IMR-90 (cell line): Measurements from ENCODE around the gene TNFRSF9. TPM values are rescaled to one million over a fixed set of nuclear protein-coding genes. Genes with fewer than 3 reads are reported as not detected.
A peak's percentile ranks its signal among the peaks of the same experiment; 100 is the strongest.

Experiments
- ATAC-seq: fragments of 200-7000 bp; cut with Tn5 transposase; 2 replicates; pipeline ENCODE4 v1.9.1; 2020; ENCODE audit warnings: low read depth, mild to moderate bottlenecking, moderate library complexity
- BruUV-seq: library from RNA; stranded (reverse); fragments of 400-500 nt; replicated peaks from 2 replicates; lab custom pipeline; 2021; lab: Mats Ljungman, UMichigan
- CTCF ChIA-PET: fragments of 300-600 bp; formaldehyde crosslinking; extraction: SDS; loops from one replicate; lab custom pipeline; 2021; ENCODE audit warnings: antibody characterized with exemption; lab: Yijun Ruan, JAX
- POLR2A ChIA-PET: fragments of 300-600 bp; sonication (Branson Sonifier 250); formaldehyde crosslinking; loops from one replicate; lab custom pipeline; 2022; ENCODE audit warnings: antibody characterized with exemption; ENCODE audit not compliant: unreplicated experiment; lab: Charles Lee
- DNase-seq: peaks from one replicate; pipeline ENCODE4 v3.0.0; 2013
- H2AFZ ChIP-seq: replicated peaks from 2 replicates; pipeline ENCODE3; 2013; ENCODE audit warnings: low read length, mild to moderate bottlenecking; ENCODE audit not compliant: poor library complexity
- H2AK5ac ChIP-seq: 2 replicates; pipeline ENCODE4 v1.6.1; 2013; ENCODE audit warnings: low read depth, low read length, inconsistent platforms
- H2AK9ac ChIP-seq: replicated peaks from 2 replicates; pipeline ENCODE3; 2013; ENCODE audit warnings: mild to moderate bottlenecking, low read depth, low read length, moderate library complexity; ENCODE audit not compliant: poor library complexity
- H2BK120ac ChIP-seq: 2 replicates; pipeline ENCODE4 v1.6.1; 2013; ENCODE audit warnings: low read depth, low read length, inconsistent platforms
- H2BK15ac ChIP-seq: 3 replicates; pipeline ENCODE4 v1.6.1; 2013; ENCODE audit warnings: low read depth, low read length, inconsistent platforms
- H2BK20ac ChIP-seq: 2 replicates; pipeline ENCODE4 v1.6.1; 2013; ENCODE audit warnings: low read depth, mild to moderate bottlenecking, inconsistent platforms, low read length, moderate library complexity
- H2BK5ac ChIP-seq: 2 replicates; pipeline ENCODE4 v1.6.1; 2013; ENCODE audit warnings: mild to moderate bottlenecking, low read depth, low read length, inconsistent platforms; ENCODE audit not compliant: poor library complexity, severe bottlenecking
- H3K14ac ChIP-seq: replicated peaks from 2 replicates; pipeline ENCODE4 v1.6.1; 2013; ENCODE audit warnings: low read depth, low read length, inconsistent platforms
- H3K18ac ChIP-seq: 2 replicates; pipeline ENCODE4 v1.6.1; 2013; ENCODE audit warnings: low read depth, low read length, control low read depth
- H3K23ac ChIP-seq: 2 replicates; pipeline ENCODE4 v1.6.1; 2013; ENCODE audit warnings: low read depth, low read length, inconsistent platforms
- H3K27ac ChIP-seq: 2 replicates; pipeline ENCODE4 v1.5.1; 2013; ENCODE audit warnings: mild to moderate bottlenecking, control low read depth, low read length; ENCODE audit not compliant: insufficient read depth
- H3K27me3 ChIP-seq: 2 replicates; pipeline ENCODE4 v1.6.1; 2013; ENCODE audit warnings: low read length; ENCODE audit not compliant: control insufficient read depth, insufficient read depth
- H3K36me3 ChIP-seq: 2 replicates; pipeline ENCODE4 v1.6.1; 2013; ENCODE audit warnings: low read length, mixed read lengths; ENCODE audit not compliant: control insufficient read depth, insufficient read depth
- H3K4ac ChIP-seq: 2 replicates; pipeline ENCODE4 v1.6.1; 2013; ENCODE audit warnings: low read depth, low read length, inconsistent platforms
- H3K4me1 ChIP-seq: 2 replicates; pipeline ENCODE4 v1.6.1; 2013; ENCODE audit warnings: low read length, mixed read lengths; ENCODE audit not compliant: control insufficient read depth, insufficient read depth
- H3K4me2 ChIP-seq: 2 replicates; pipeline ENCODE4 v1.6.1; 2013; ENCODE audit warnings: low read depth, mild to moderate bottlenecking, control low read depth, low read length, moderate library complexity
- H3K4me3 ChIP-seq: 2 replicates; pipeline ENCODE4 v1.5.1; 2013; ENCODE audit warnings: low read depth, mild to moderate bottlenecking, control low read depth, low read length, moderate library complexity; ENCODE audit not compliant: insufficient read depth
- H3K56ac ChIP-seq: 2 replicates; pipeline ENCODE4 v1.6.1; 2013; ENCODE audit warnings: low read length, inconsistent platforms; ENCODE audit not compliant: insufficient read depth; ENCODE audit errors: extremely low read depth
- H3K79me1 ChIP-seq, 2 experiments: 2 replicates each; pipeline ENCODE4 v1.6.1; 2013; ENCODE audit warnings: low read length in 2 of 2, inconsistent platforms in 1 of 2, low read depth in 1 of 2
- H3K9ac ChIP-seq: 2 replicates; pipeline ENCODE4 v1.6.1; 2013; ENCODE audit warnings: low read depth, low read length, control low read depth
- H3K9me1 ChIP-seq: 2 replicates; pipeline ENCODE4 v1.6.1; 2013; ENCODE audit warnings: low read length, inconsistent platforms; ENCODE audit not compliant: insufficient read depth
- H3K9me3 ChIP-seq: 2 replicates; pipeline ENCODE4 v1.6.1; 2013; ENCODE audit warnings: low read length; ENCODE audit not compliant: control insufficient read depth, insufficient read depth
- H4K20me1 ChIP-seq: 2 replicates; pipeline ENCODE4 v1.6.1; 2013; ENCODE audit warnings: low read length, inconsistent platforms; ENCODE audit not compliant: insufficient read depth
- H4K5ac ChIP-seq: 2 replicates; pipeline ENCODE4 v1.6.1; 2013; ENCODE audit warnings: mild to moderate bottlenecking, low read depth, low read length, control low read depth
- H4K8ac ChIP-seq, 2 experiments: 2 replicates each; pipeline ENCODE4 v1.6.1; 2013; ENCODE audit warnings: low read depth in 2 of 2, low read length in 2 of 2, control low read depth in 1 of 2, inconsistent platforms in 1 of 2
- H4K91ac ChIP-seq: 2 replicates; pipeline ENCODE4 v1.6.1; 2013; ENCODE audit warnings: low read depth, low read length, inconsistent platforms; ENCODE audit not compliant: insufficient read depth
- BHLHE40 ChIP-seq: fragments of 150-350 bp; IDR thresholded peaks from 2 replicates; pipeline ENCODE4 v1.6.1; 2016; ENCODE audit warnings: mild to moderate bottlenecking, low read depth, low read length
- CEBPB ChIP-seq: IDR thresholded peaks from 2 replicates; pipeline ENCODE4 v1.6.1; 2012; ENCODE audit warnings: low read depth, low read length, improper control_type of control experiment
- CHD1 ChIP-seq: IDR thresholded peaks from 2 replicates; pipeline ENCODE4 v1.6.1; 2012; ENCODE audit warnings: low read depth, low read length, improper control_type of control experiment
- FOS ChIP-seq: fragments of 150-350 bp; IDR thresholded peaks from 2 replicates; pipeline ENCODE4 v1.6.1; 2016; ENCODE audit warnings: low read depth, low read length
- MAFK ChIP-seq: IDR thresholded peaks from 2 replicates; pipeline ENCODE4 v1.6.1; 2012; ENCODE audit warnings: low read depth, low read length, improper control_type of control experiment
- MAZ ChIP-seq: IDR thresholded peaks from 2 replicates; pipeline ENCODE4 v1.6.1; 2012; ENCODE audit warnings: low read depth, mild to moderate bottlenecking, low read length, improper control_type of control experiment, moderate library complexity, borderline replicate concordance
- MXI1 ChIP-seq: IDR thresholded peaks from 2 replicates; pipeline ENCODE4 v1.6.1; 2012; ENCODE audit warnings: low read depth, mild to moderate bottlenecking, low read length, moderate library complexity, borderline replicate concordance
- NFE2L2 ChIP-seq: fragments of 150-350 bp; IDR thresholded peaks from 2 replicates; pipeline ENCODE4 v1.6.1; 2016; ENCODE audit warnings: low read depth, mild to moderate bottlenecking, low read length
- POLR2A ChIP-seq: IDR thresholded peaks from 2 replicates; pipeline ENCODE4 v1.6.1; 2012; ENCODE audit warnings: mild to moderate bottlenecking, low read depth, low read length
- RCOR1 ChIP-seq: IDR thresholded peaks from 2 replicates; pipeline ENCODE4 v1.6.1; 2012; ENCODE audit warnings: mild to moderate bottlenecking, low read length, improper control_type of control experiment; ENCODE audit not compliant: insufficient replicate concordance
- RFX5 ChIP-seq: IDR thresholded peaks from 2 replicates; pipeline ENCODE4 v1.8.0; 2012; ENCODE audit warnings: low read depth, mild to moderate bottlenecking, low read length, moderate library complexity
- SMC3 ChIP-seq: fragments of 150-350 bp; IDR thresholded peaks from 2 replicates; pipeline ENCODE4 v1.6.1; 2016; ENCODE audit warnings: low read depth, mild to moderate bottlenecking, antibody characterized with exemption, low read length, moderate library complexity
- WGBS, 2 experiments: methylation state at CpG; one replicate each; pipeline versions ENCODE4 v1.1.5 to v1.1.7; 2013; ENCODE audit warnings: missing lambda C conversion rate in 2 of 2; ENCODE audit not compliant: insufficient read length in 1 of 2; ENCODE audit errors: extremely low coverage in 2 of 2; 5-methylcytosine and 5-hydroxymethylcytosine counted together
- dilution Hi-C: fragments of 300-500 bp; cut with HindIII; formaldehyde crosslinking; loops from one replicate; pipeline ENCODE4 v1.14.3; 2018; ENCODE audit warnings: low sequenced_read_pairs; ENCODE audit not compliant: unreplicated experiment
- in situ Hi-C: fragments of 300-500 bp; cut with MboI; formaldehyde crosslinking; loops from 3 replicates; pipeline ENCODE4 v1.14.3; 2019; ENCODE audit warnings: low sequenced_read_pairs, inconsistent platforms, mixed read lengths
- intact Hi-C: fragments of 100-400 bp; cut with micrococcal nuclease; formaldehyde crosslinking; loops from 2 replicates; pipeline ENCODE4 v1.10.0; 2022
- polyA plus RNA-seq, 3 experiments: library from polyadenylated mRNA; depleted of rRNA; stranded (reverse); fragments of >200 nt; gene quantifications; 2 replicates each; pipeline ENCODE4 v1.2.3, GENCODE V29; 2012; ENCODE audit warnings: low replicate concordance in 1 of 3
- total RNA-seq: library from RNA; depleted of rRNA; stranded (reverse); fragments of >200 nt; gene quantifications from 2 replicates; pipeline ENCODE4 v1.2.3, GENCODE V29; 2012
- TF ChIP-seq, protein P1 (sequence below): fragments of 150-350 bp; IDR thresholded peaks from 2 replicates; pipeline ENCODE4 v1.6.1; 2017; ENCODE audit warnings: mild to moderate bottlenecking, antibody characterized with exemption, low read length, low read depth
- TF ChIP-seq, protein P2 (sequence below): conservative IDR thresholded peaks from 2 replicates; pipeline ENCODE4 v1.5.1; 2012; ENCODE audit warnings: mild to moderate bottlenecking, low read depth, low read length, improper control_type of control experiment

Gene TNFRSF9
- total and polyA plus RNA-seq, 2 of the 4 experiments (the other 2 are of a cell fraction), result 0.43 to 0.72 TPM

DNA sequence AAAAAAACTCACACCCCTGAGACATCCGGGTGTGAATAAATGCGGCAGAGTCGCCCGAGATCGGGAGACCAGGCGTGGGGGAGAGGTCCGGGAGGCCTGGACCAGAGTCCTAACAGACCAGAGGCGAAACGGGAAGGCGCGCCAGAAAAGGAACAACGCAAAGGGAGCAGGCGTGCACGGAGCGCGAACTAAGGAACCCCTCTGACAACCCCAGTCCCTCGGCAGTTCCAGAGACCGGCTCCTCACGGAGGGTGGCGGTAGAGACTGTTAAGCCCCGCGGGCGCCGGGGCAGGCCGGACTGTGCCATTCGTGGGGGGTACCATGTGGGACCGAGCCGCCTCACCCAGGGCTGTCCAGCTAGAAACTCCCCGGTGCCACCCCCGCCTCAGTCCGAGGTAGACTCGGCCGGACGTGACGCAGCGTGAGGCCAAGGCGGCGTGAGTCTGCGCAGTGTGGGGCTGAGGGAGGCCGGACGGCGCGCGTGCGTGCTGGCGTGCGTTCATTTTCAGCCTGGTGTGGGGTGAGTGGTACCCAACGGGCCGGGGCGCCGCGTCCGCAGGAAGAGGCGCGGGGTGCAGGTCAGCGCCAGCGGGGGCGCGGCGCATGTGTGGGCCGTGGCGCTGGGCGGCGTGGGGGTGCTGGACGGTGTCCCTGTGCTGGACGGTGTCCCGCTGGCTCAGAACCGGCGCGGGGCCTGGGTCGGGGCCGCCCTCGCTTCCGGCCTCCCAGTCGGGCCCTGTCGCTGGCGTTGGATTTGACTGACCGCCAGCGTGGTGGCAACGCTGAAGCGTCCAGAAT lies 20.8 kb upstream of the TNFRSF9 start, which contains the start of gene PARK7:
Gene PARK7 (plus strand): TSS at position 496 of the 798 bp plus-strand sequence. CDS start 1,075 bp downstream, outside the sequence.
- Histone ChIP-seq H3K9me3 (no peaks in the 10 kb centered on the region), H2BK120ac (peak within 1 kb of the TSS; percentile 39), H3K18ac (peak within 1 kb of the TSS; percentile 70), H4K5ac (peak within 1 kb of the TSS; percentile 76; the same call in 1 of the 2 replicates), H3K27me3 (no peaks in the 10 kb centered on the region), H2BK5ac (peak within 1 kb of the TSS; percentile 93), H3K4me3 (peak within 1 kb of the TSS; percentile 79), H3K23ac (peak within 1 kb of the TSS; percentile 88), H3K14ac (peak within 1 kb of the TSS; percentile 89), H3K9ac (peak within 1 kb of the TSS; percentile 97), H3K79me1 (peaks cover 25 to 47% of the 10 kb centered on the region in 2 experiments), H3K4me2 (peak within 1 kb of the TSS; percentile 80), H4K8ac (peak within 1 kb of the TSS; percentile 78 to 92), H3K9me1 (no peaks in the 10 kb centered on the region; the same call in 1 of the 2 replicates), H2AK5ac (peak within 1 kb of the TSS; percentile 87; the same call in 1 of the 2 replicates), H4K91ac (peak within 1 kb of the TSS; percentile 89), H2BK20ac (no peak within 1 kb of the TSS), H3K4me1 (no peaks in the 10 kb centered on the region), H3K36me3 (peaks cover 22% of the 10 kb centered on the region), H3K4ac (peak within 1 kb of the TSS; percentile 85), H3K56ac (peak within 1 kb of the TSS; percentile 99), H2AK9ac (peak within 1 kb of the TSS; percentile 66), H3K27ac (peak within 1 kb of the TSS; percentile 82), H4K20me1 (peaks cover 8% of the 10 kb centered on the region), H2BK15ac (peak within 1 kb of the TSS; percentile 15; the same call in 1 of the 3 replicates), H2AFZ (peak within 1 kb of the TSS; percentile 98)
- peak; percentile 99 for ATAC-seq
- dilution Hi-C loops (no loop called here), intact Hi-C loops (loop anchor here (2.0 kb wide), 1 partner anchor 295 kb away; no protein-coding TSS in a partner anchor), in situ Hi-C loops (no loop called here)
- 1% methylated on average over 44 of the region's 81 CpGs; no CpG with 5 or more reads in 1 of the 2 experiments for WGBS, 2 experiments
- peak; percentile 99 for DNase-seq
- ChIA-PET POLR2A (no interaction called here), CTCF (interaction anchor here (1.5 kb wide), 1 partner anchor 14 kb away, joined by 5 read pairs; no protein-coding TSS in a partner anchor)
- no TSS peak for BruUV-seq
- TF ChIP-seq NFE2L2 (0 out of 2 replicates have a peak, but pooled peaks have one; percentile 7), BHLHE40 (peak; percentile 100), CEBPB (no peak), SMC3 (peak; percentile 32; the same call in 1 of the 2 replicates), RFX5 (no peak), CHD1 (peak; percentile 100; the same call in 1 of the 2 replicates), MXI1 (peak; percentile 72; the same call in 1 of the 2 replicates), MAZ (peak; percentile 73), FOS (no peak), RCOR1 (no peak), MAFK (no peak), POLR2A (peak; percentile 98)
- TF ChIP-seq, protein P1, sequence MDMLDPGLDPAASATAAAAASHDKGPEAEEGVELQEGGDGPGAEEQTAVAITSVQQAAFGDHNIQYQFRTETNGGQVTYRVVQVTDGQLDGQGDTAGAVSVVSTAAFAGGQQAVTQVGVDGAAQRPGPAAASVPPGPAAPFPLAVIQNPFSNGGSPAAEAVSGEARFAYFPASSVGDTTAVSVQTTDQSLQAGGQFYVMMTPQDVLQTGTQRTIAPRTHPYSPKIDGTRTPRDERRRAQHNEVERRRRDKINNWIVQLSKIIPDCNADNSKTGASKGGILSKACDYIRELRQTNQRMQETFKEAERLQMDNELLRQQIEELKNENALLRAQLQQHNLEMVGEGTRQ, result peak; percentile 33; the same call in 1 of the 2 replicates
- TF ChIP-seq, protein P2, sequence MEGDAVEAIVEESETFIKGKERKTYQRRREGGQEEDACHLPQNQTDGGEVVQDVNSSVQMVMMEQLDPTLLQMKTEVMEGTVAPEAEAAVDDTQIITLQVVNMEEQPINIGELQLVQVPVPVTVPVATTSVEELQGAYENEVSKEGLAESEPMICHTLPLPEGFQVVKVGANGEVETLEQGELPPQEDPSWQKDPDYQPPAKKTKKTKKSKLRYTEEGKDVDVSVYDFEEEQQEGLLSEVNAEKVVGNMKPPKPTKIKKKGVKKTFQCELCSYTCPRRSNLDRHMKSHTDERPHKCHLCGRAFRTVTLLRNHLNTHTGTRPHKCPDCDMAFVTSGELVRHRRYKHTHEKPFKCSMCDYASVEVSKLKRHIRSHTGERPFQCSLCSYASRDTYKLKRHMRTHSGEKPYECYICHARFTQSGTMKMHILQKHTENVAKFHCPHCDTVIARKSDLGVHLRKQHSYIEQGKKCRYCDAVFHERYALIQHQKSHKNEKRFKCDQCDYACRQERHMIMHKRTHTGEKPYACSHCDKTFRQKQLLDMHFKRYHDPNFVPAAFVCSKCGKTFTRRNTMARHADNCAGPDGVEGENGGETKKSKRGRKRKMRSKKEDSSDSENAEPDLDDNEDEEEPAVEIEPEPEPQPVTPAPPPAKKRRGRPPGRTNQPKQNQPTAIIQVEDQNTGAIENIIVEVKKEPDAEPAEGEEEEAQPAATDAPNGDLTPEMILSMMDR, result peak; percentile 67
